NT2/D1 (cell line): ENCODE data around the gene LCNL1.

Experiments used
- SUZ12 ChIP-seq: IDR thresholded peaks from 2 replicates; pipeline ENCODE4 v1.6.1; 2011; ENCODE audit not compliant: insufficient read length, insufficient read depth; ENCODE audit errors: extremely low read depth
- YY1 ChIP-seq: IDR thresholded peaks from 2 replicates; pipeline ENCODE4 v1.6.1; 2011; ENCODE audit not compliant: insufficient read length, insufficient read depth
- ZNF274 ChIP-seq: IDR thresholded peaks from 2 replicates; pipeline ENCODE4 v1.6.1; 2011; ENCODE audit warnings: mild to moderate bottlenecking, low read depth, low read length

- no peak for TF ChIP-seq ZNF274
- TF ChIP-seq SUZ12 = no peak
- no peak for TF ChIP-seq YY1
Measured at GRCh38 chr9:136983656-136984314, 992 bp downstream of the LCNL1 start.
